Esophagus mucosa (tissue), 1 donor: ENCODE results near the gene HTT. TPM values are rescaled to one million over a fixed set of nuclear protein-coding genes. Genes with fewer than 3 reads are reported as not detected.

Source experiments
- ATAC-seq: fragments of 200-7000 bp; cut with Tn5 transposase; one replicate; pipeline ENCODE4 v1.9.1; 2020
- total RNA-seq: library from RNA; stranded (reverse); gene quantifications from one replicate; pipeline ENCODE4 v1.2.4, GENCODE V29; 2023
- donor health status: DM: yes; HTN: yes; CAD: no.

HTT gene
- 39.6 TPM for total RNA-seq

- ATAC-seq: peak; percentile 91
Measured at GRCh38 chr4:3074078-3074845, at the start of gene HTT, which contains the start of gene HTT-AS. Gene HTT (plus strand): TSS chr4:3074681. CDS start chr4:3074826, 145 bp downstream. Gene HTT-AS (minus strand): TSS chr4:3074538.

- no peak for ATAC-seq
Measured at GRCh38 chr4:3025881-3026280, 48.6 kb upstream of the HTT start.

- peak; percentile 31 for ATAC-seq
Measured at GRCh38 chr4:3026540-3026939, 47.9 kb upstream of the HTT start.

GRCh38 chr4:3029464-3029863, 45.0 kb upstream of the HTT start:
- ATAC-seq: no peak

- no peak for ATAC-seq
Measured at GRCh38 chr4:3030566-3031356, 43.7 kb upstream of the HTT start.

GRCh38 chr4:3031357-3032082, 43.0 kb upstream of the HTT start:
- no peak for ATAC-seq

GRCh38 chr4:3034231-3034630, 40.2 kb upstream of the HTT start:
- ATAC-seq: no peak

- no peak for ATAC-seq
Measured at GRCh38 chr4:3035249-3035648, 39.2 kb upstream of the HTT start.

- no peak for ATAC-seq
Measured at GRCh38 chr4:3035674-3036073, 38.8 kb upstream of the HTT start.

GRCh38 chr4:3036131-3036952, 38.1 kb upstream of the HTT start:
- peak; percentile 17 for ATAC-seq

GRCh38 chr4:3037957-3038461, 36.5 kb upstream of the HTT start:
- ATAC-seq: no peak

- no peak for ATAC-seq
Measured at GRCh38 chr4:3039706-3040366, 34.6 kb upstream of the HTT start.

GRCh38 chr4:3040452-3041191, 33.9 kb upstream of the HTT start:
- no peak for ATAC-seq

GRCh38 chr4:3041192-3042142, 33.0 kb upstream of the HTT start:
- ATAC-seq: peak; percentile 79

- no peak for ATAC-seq
Measured at GRCh38 chr4:3042226-3042625, 32.3 kb upstream of the HTT start.

GRCh38 chr4:3043282-3044020, 31.0 kb upstream of the HTT start:
- no peak for ATAC-seq

- peak; percentile 8 for ATAC-seq
Measured at GRCh38 chr4:3044870-3045819, 29.3 kb upstream of the HTT start.

- ATAC-seq: no peak
Measured at GRCh38 chr4:3046162-3046561, 28.3 kb upstream of the HTT start.
